Stimulated activated CD4-positive, alpha-beta T cell treated with anti-CD3 and anti-CD28 coated beads, Interleukin-12 subunit alpha, Interleukin-12 subunit beta, amount 100 ng/mL, for 48 hours (primary cell): ENCODE measurements around the gene PRKCH.
A peak's percentile ranks its signal among the peaks of the same experiment; 100 is the strongest.

Experiments used
- DNase-seq, 3 donors: peaks; one replicate each; pipeline ENCODE4 v3.0.0-alpha.2; 2020; ENCODE audit warnings: low read depth in 2 of 3, low spot score in 1 of 3

Gene PRKCH

DNA sequence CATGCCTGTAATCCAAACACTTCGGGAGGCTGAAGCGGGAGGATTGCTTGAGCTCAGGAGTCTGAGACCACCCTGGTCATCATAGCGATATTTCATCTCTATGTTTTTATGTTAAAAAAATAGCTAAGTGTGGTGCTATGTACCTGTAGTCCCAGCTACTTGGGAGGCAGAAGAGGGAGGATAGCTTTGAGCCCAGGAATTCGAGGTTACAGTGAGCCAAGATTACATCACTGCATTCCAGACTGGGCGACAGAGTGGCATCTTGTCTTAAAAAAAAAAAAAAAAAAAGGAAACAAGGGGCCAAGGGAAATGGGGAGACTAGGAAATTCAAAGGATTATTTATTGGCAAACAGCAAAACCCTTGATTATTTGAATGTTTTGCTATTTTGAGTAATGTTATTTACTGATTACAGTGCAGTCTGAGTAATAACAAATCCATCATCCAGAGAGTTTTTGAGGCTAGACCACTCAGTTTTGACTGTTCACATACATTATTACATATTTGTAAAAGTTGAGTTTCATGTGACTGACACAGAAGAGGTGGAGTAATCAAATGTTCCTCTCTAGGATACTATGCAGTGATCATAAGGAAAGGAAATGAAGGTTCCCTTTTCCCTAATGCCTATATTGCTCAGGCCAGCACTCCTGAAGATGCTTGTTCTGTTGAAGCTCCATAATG, 40.8 kb downstream of the PRKCH start:
- DNase-seq: no peak

DNA sequence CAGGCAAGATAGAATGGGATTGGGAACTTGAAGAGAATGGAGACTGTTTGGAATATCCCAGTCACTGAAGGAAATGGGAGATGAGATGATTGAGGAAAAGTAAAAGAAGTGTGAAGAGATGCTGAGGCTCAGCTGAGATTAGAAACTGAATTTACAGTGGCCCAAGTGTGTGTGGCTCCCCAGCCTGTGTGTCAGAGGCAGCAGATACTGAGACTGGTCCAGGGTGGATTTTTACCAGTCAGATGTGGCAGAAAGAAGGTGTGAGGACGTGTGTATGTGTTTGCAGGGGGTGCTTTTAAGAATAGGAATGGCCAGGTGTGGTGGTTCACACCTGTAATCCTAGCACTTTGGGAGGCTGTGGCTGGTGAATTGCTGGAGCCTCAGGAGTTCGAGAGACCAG, 42.9 kb downstream of the PRKCH start:
- DNase-seq: no peak

DNA sequence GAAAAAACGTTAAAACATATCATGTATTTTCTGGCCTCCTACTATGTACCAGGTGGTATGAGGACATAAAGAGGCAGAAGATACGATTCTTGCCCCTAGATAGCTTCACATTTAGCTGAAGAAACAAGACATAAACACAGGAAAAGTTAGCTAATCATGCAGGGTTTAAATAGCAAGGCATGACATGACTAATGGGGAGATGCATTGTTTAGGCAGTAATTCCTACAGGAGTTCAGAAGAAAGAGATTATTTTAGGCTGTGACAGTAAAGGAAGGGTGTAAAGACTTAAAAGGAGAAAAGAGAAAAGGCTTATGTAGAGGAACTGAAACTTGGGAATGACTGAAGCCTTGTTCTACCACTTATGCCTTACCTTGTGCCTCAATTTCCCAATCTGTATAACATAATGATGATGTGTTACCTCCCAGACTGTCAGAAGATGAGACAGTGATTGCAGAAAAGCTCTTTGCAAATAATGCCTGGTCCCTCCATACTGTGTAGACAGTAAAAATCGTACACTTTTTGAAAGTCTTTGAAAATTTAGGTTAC, 44.4 kb downstream of the PRKCH start:
- DNase-seq: no peak

DNA sequence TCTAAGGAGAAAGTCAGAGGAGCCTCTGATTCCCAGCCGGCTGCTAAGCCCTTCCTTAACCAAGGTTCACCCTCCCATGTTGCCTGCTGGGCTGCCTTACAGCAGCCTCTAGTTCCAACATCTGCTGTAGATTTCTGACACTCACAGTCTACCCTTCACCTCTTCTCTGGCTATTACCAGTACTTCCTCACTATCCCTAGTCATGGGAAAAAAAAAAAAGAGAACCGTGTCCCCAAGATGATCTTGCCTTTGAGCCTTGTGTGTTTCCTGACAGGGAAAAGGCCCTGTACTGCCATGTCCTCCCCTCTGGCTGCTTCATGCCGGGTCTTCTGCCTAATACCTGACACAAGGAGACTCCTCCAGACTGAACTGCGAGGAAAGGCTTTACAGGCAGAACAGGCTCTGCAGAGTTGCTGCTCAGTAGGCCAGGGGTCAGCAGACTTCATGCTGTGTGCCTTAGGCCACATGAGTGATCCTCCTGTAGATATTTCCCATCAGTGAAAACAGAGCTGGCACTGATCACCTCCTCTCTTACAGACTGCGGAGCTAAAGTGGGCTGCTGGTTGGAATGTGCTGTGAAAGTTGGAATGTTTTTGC, 46.8 kb downstream of the PRKCH start:
- no peak for DNase-seq

DNA sequence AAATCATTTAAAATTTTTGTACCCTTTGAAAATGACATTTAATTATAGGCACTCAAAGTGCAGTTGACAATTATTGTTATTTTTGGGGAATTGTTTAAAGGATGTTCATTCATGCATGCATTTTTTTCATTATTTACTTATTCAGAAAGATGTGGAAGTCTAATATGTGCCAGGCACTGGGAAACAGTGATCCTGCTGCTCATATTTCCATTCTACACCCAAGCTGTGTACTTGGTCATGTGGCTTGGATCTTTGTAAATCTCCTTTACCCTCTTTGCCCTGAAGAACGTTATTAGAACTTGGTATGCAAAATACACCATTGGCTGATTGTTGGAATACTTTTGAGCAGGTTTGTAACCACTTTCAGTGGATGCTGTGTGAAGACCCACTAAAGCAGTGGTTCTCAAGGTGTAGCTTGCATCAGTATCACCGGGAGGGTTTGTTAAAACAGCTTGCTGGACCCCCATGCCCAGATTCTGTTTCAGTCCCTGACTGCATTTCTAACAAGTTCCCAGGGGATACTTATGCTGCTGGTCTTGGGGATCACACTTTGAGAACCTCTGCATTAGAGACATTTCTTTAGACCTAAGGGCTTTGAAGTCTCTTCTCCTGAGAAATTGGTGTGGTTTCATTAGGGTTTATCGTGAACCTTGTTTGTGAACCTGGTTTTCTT, 47.5 kb downstream of the PRKCH start:
- DNase-seq: no peak

DNA sequence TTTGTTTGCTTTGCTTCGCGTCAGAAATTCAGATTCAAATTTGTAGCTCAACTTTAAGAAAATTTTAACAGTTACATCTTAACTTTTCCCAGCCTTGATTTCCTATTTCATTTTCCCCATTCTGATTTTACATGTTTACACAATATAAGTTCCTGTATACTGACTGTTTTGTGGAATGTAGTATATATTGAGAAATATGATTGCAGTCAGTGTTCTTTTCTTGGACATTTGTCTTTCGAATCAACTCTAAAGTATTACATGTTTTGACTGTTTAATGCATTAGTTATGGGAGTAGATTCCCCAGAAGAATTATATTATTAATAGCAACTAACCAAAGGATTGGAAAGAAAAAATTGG, 48.1 kb downstream of the PRKCH start:
- no peak for DNase-seq

DNA sequence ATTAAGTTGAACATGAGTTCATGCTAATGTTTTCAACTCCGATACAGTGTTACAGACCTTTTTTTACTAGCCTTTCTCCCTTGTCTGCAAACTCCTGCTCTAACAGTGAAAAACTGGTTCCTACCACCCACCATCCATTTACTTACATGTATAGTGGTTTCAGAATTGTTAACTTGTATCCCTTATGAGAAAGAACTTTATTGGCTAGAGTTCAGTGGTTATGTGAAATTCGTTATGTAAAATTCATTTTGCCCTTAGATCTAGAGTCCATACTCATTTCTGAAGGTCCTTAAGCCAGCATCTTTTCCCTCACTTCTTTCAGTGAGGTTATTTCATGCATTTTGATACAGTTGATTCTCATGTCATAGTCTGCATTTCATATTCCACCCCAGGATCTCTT, 51.0 kb downstream of the PRKCH start:
- no peak for DNase-seq

DNA sequence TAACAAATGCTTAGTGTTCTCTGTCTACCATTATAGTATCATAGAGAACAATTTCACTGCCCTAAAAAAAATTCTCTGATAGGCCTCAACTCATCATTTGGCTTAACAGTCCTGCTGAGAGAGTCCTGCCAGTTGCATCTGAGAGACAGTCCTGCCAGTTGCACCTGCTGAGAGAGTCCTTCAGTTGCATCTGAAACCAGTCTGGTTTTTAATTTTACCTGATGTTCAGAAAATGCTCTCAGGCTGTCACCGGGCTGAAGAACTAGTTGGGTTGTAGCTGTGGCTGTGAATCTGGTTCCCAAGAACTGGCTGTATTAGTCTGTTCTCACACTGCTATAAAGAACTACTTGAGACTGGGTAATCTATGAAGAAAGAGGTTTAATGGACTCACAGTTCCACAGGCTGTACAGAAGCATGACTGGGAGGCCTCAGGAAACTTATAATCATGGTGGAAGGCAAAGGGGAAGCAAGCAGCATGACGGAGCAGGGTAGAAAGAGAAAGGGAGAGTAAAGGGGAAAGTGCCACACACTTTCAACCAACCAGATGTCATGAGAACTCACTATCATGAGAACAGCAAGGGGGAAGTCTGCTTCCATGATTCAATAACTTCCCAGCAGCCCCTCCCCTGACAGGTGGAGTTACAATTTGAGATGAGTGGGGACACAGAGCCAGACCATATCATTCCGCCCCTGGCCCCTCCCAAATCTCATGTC, 51.6 kb downstream of the PRKCH start:
- no peak for DNase-seq

DNA sequence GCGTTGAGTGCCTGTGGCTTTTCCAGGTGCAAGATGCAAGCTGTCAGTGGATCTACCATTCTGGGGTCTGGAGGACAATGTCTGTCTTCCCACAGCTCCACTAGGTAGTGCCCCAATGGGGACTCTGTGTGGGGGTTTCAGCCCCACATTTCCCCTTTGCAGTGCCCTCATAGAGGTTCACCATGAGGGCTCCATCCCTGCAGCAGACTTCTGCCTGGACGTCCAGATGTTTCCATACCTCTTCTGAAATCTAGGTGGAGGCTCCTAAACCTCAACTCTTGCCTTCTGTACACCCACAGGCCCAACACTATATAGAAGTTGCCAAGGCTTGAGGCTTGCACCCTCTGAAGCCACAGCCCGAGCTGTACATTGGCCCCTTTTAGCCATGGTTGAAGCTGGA, 52.9 kb downstream of the PRKCH start:
- DNase-seq: no peak

DNA sequence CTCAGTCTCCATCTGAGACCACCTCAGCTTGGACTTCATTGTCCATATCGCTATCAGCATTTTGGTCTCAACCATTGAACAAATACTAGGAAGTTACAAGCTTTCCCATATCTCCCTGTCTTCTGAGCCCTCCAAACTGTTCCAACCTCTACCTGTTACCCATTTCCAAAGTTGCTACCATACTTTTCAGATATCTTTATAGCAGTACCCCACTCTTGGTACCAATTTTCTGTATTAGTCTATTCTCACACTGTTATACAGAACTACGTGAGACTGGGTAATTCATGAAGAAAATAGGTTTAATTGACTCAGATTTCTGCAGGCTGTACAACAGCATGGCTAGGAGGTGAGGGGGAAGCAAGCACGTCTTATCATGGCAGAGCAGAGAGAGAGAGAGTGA, 53.8 kb downstream of the PRKCH start:
- DNase-seq: no peak

DNA sequence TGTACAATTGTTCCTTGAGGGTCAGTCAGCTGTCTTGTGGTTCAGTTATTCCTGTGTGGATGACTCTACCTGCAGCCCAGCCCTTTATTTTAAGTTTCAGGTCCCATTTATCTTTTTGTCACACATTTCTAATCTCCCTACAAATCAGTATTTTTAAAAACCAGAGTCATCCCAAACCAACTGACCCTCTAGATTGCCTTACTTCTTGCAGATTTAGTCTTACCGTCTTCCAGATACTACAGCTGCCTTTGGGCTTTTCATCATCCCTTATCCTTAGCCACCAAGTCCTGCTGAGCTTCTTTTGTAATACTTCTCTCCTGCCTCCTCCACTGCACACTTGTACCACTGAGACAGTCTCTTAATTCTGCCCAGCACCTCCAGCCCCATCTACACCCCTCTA, 54.9 kb downstream of the PRKCH start:
- DNase-seq: no peak

DNA sequence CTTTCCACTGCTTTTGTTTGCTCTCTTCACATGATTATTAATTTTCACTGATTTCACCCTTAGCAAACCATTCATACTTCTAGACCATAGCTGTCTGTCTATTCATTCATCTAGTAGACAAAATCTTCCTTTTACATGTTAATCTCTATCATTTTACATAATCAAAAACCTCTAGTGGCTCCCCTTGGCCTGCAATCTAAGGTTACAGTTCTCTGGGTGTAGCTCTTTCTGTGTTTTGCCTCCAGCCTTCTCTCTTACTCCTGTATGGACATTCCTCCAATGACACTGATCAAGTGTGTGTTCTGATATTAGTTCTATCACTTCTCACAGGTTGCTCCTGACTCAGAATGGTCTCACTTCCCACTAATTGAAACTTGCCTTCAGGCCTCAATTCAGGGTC, 56.4 kb downstream of the PRKCH start:
- DNase-seq: no peak

DNA sequence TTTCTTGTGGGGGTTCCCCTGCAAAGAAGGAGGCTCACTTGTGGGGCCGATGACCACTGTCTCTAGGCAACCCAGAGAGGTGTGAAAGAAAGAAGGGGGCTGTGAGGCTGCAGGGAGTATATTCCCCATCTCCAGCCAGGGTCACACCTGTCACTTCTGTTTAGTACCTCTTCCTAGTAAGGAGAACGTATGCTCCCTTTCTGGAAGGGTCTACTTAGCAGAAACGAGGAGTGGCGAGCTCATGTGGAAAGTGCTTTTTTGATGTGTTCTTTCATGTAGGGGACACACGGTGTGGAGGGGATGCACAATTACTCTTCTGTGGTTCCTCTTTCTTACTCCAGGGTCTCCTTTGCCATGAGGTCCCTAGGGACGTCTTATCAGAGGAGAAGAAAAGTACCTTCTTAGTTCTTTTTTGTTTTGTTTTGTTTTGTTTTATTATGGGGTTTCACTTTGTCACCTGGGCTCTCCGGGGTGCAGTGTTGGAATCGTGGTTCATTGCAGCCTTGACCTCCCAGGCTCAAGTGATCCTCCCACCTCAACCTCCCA, 58.3 kb downstream of the PRKCH start:
- DNase-seq: no peak

DNA sequence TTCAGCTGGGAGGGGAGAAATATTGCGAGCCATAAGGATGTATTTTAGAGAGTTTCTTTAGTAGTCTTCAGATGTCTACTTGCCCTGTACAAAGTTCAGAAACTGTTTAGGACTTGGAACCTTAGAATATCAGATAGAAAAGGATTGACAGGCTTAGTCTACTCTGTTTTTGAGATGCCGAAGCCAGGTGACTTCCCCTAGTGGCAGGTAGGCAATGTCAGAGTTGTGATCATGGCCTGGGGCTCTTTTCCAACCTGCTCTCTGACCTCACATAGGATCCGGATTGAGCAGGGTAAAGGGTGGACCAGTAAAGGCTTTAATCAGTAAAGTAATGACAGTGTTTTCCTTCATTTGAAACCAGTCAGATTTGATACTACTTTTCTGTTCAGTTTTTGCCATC, 59.6 kb downstream of the PRKCH start:
- DNase-seq: no peak

DNA sequence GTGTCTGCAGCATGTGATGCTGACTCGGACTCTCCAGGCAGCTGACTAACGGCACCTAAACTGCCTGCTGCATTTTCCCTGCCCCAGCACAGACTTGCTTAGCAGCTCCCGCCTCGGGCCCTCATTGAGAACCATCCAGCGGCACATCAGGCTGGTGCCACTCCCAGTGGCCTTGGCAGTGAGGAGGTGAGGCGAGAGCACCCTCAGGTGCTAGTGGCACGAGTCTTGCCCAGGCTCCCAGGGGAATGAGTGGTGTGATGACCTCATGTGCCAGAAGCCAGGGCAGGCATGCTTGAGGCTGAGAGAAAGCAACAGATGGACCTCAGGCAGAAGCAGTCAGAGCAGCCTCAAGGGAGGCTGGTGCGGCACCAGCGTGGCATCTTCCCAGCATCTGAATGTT, 60.2 kb downstream of the PRKCH start:
- DNase-seq: no peak

DNA sequence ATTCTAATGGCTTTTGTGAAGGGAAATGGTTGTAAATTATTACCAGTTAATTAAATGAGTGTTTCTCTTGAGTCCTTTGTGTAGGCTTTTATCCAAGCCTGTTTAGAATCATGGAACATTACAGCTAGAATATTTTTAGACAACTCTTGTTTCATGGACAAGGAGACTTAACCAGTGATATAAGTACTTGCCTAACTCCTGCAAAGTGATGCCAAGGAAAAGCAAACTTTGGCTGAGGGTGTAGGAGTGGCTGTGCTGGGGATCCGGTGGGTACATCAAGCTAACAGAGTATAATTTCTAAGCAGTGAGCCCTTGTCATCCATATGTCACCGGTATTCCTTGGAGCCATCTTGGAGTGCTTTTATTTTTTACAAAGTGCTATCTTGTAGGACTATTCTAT, 61.5 kb downstream of the PRKCH start:
- no peak for DNase-seq

DNA sequence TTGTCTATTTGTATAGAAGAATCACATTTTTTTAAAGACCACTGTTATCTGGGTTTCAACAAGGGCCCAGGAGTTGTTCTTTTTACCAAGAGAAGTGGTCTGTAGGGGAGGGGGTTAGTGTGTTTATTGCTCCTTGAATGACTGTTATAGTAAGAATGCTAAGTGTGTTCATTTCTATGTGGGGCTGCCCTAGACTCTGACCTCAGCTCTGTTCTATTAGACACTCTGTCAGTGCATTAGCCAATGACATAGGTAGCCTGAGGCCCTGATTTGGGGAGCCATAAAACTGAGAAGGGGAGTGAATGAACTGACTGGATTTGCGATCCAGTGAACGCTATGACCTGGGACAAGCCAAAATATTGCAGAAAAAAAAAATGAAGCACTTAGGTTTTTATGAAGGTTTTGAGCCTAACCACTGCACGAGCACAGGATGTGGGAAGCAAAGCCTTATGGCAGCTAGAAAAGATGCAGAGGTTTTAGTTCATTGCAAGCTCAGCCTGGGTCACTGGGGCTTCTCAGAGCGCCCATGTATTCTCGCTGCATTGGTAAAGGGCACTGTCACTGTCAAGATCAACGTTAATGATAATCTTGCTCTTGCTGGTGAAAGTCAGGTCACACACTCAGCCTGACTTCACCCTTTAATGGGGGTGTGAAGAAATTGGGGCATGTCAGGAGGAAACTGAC, 63.8 kb downstream of the PRKCH start:
- no peak for DNase-seq

DNA sequence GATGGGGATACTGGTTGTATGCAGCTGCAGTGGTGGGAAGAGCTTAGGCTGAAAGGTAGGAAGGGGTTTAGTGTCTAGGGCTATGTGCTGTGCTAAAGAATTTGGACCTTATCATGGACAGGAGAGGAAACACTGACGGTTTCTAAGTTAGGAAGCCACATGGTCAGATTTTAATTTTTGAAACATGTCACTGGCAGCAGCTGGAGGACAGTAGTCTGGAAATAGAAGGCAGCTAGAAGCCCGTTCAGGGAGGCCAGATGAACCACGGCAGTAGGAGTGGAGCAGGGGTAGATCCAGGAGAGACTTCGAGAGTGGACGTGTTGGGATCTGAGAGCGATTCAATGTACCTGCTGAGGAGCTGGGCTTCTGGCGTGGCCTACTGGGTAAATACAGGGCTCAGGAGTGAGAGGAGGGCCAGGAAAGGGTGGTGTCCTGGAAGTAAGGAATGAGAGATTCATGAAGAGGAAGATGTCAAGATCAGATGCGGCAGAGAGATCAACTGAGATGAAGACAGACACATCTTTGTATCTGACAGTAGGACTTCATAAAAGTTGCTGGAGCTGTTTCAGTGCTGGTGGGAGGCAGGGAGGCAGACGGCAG, 64.9 kb downstream of the PRKCH start:
- DNase-seq: no peak

DNA sequence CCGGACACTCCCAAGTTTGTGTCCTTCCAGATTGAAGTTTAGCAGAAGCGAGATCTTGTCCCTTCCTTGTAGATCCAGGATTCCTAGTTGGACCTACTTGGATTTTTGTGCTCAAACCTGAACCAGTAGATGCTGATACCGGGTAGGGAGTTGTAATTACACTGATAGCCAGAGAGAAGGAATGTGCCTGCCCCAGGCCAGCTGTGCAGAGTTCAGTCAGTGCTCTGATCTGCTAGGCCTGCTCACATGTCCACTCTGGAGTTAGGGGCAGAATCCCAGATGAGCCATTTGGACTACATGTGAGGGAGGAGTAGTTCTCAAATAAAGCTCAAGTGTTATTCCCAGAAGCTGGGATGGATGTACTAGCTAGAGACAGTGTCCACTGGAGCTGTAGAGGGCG, 65.7 kb downstream of the PRKCH start:
- DNase-seq: no peak

DNA sequence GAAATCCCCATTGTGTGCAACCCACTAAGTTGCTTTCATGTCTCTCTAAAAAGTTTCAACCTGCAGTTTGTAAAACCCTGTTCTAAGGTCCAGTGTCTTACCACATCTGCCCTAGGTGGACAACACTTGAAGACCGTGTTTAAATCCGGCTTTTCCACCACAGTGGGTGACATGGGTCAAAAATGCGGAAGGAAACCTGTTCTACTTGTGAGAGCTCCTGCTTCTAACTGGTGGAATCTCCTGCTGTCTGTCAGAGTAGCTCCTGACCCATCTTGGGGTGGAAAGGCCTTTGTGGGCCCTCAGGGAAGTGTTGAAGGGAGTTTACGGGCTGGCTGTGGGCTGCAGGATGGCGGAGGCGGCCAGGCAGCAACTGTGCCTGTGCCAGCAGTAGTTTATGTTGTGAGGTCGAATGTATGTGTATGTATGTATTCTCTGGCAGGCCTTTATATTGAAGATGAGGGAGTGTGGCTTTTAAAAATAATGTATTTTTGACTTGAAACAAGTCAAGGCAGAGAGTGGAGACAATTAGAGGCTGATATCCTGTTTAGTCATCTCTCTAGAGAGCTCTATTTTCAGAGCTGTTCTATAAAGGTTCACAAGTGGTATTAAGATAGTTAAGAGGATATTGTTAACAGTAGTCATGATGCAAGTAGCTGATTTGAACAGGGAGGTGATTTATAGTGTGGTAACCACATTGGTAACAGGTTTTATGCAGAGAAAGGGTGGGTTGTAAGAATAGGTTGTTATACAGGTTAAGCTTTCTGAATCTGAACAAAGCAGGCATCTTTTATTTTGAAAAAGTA, 67.0 kb downstream of the PRKCH start:
- peak in 1 of 3 donors; percentile 39 for DNase-seq
